ENCODE results near the gene IGFBP7. TPM values are rescaled to one million over a fixed set of nuclear protein-coding genes. Genes with fewer than 3 reads are reported as not detected.

Gene IGFBP7
- total and polyA plus RNA-seq, 7 experiments from 2014 or later: 0.37 to 16.7 (median 0.80) TPM; not detected in 3

GRCh38 chr4:57084360-57084759 is 25.8 kb downstream of the IGFBP7 start:
- Mint-ChIP-seq H3K36me3 (no peaks in the 10 kb centered on the region), H3K27ac (no peak overlapping the region), H3K4me3 (no peak overlapping the region), H3K9me3 (no peaks in the 10 kb centered on the region), H3K27me3 (peaks cover 8 to 22% (median 14%) of the 10 kb centered on the region in 5 donors), H3K4me1 (peaks cover 0 to 5% (median 0%) of the 10 kb centered on the region in 7 donors)
- Histone ChIP-seq H3K27me3 (ENCODE audit: control insufficient read depth in 2 of 2, insufficient read depth in 2 of 2, low read length in 2 of 2) (no peaks in the 10 kb centered on the region), H3K9me3 (ENCODE audit: control insufficient read depth in 2 of 3, low read length in 3 of 3) (no peaks in the 10 kb centered on the region), H3K27ac (ENCODE audit: low read depth, low read length) (no peak overlapping the region), H3K36me3 (ENCODE audit: control insufficient read depth in 2 of 3, insufficient read depth in 3 of 3, low read length in 3 of 3) (no peaks in the 10 kb centered on the region), H3K4me3 (ENCODE audit: low read length) (no peak overlapping the region), H3K4me1 (ENCODE audit: control insufficient read depth in 2 of 2, insufficient read depth in 2 of 2, low read length in 2 of 2) (no peaks in the 10 kb centered on the region)
- ATAC-seq (no peak), DNase-seq (no peak)
- ChIA-PET CTCF (no interaction called here), POLR2A (no interaction called here)
- intact Hi-C loops (cut with micrococcal nuclease): no loop called here

- Histone ChIP-seq H3K9me3 (ENCODE audit: control insufficient read depth in 2 of 3, low read length in 3 of 3) (no peaks in the 10 kb centered on the region), H3K36me3 (ENCODE audit: control insufficient read depth in 2 of 3, insufficient read depth in 3 of 3, low read length in 3 of 3) (no peaks in the 10 kb centered on the region), H3K27ac (ENCODE audit: low read depth, low read length) (no peak overlapping the region), H3K4me1 (ENCODE audit: control insufficient read depth in 2 of 2, insufficient read depth in 2 of 2, low read length in 2 of 2) (no peaks in the 10 kb centered on the region), H3K27me3 (ENCODE audit: control insufficient read depth in 2 of 2, insufficient read depth in 2 of 2, low read length in 2 of 2) (no peaks in the 10 kb centered on the region), H3K4me3 (ENCODE audit: low read length) (no peak overlapping the region)
- Mint-ChIP-seq H3K4me3 (no peak overlapping the region), H3K36me3 (no peaks in the 10 kb centered on the region), H3K27ac (no peak overlapping the region), H3K4me1 (peaks cover 0 to 5% (median 0%) of the 10 kb centered on the region in 7 donors), H3K27me3 (peaks cover 3 to 26% (median 13%) of the 10 kb centered on the region in 5 donors), H3K9me3 (no peaks in the 10 kb centered on the region)
- DNase-seq: no peak
- intact Hi-C loops (cut with micrococcal nuclease): no loop called here
- ChIA-PET CTCF (no interaction called here), POLR2A (no interaction called here)
- no peak for ATAC-seq
These were observed 27.1 kb downstream of the IGFBP7 start for GRCh38 chr4:57083090-57083489.

- no peak overlapping the region for H3K27ac ChIP-seq (ENCODE audit: low read depth, low read length)
- POLR2A ChIA-PET: no interaction called here
- H3K4me3 Mint-ChIP-seq: no peak overlapping the region
These were observed 28.2 kb downstream of the IGFBP7 start for GRCh38 chr4:57081651-57082621.

GRCh38 chr4:57080781-57081650 is 29.2 kb downstream of the IGFBP7 start:
- no peak overlapping the region for H3K27ac Mint-ChIP-seq
- no peak for DNase-seq
- intact Hi-C loops (cut with micrococcal nuclease): no loop called here
- Histone ChIP-seq H3K4me1 (ENCODE audit: control insufficient read depth in 2 of 2, insufficient read depth in 2 of 2, low read length in 2 of 2) (no peaks in the 10 kb centered on the region), H3K9me3 (ENCODE audit: control insufficient read depth in 2 of 3, low read length in 3 of 3) (no peaks in the 10 kb centered on the region), H3K4me3 (ENCODE audit: low read length) (no peak overlapping the region), H3K27ac (ENCODE audit: low read depth, low read length) (no peak overlapping the region), H3K36me3 (ENCODE audit: control insufficient read depth in 2 of 3, insufficient read depth in 3 of 3, low read length in 3 of 3) (no peaks in the 10 kb centered on the region), H3K27me3 (ENCODE audit: control insufficient read depth in 2 of 2, insufficient read depth in 2 of 2, low read length in 2 of 2) (no peaks in the 10 kb centered on the region)
- peaks cover 3 to 27% (median 16%) of the 10 kb centered on the region in 5 donors for H3K27me3 Mint-ChIP-seq
- H3K9me3 Mint-ChIP-seq: no peaks in the 10 kb centered on the region
- H3K4me3 Mint-ChIP-seq: no peak overlapping the region
- CTCF ChIA-PET: no interaction called here
- peaks cover 0 to 5% (median 0%) of the 10 kb centered on the region in 7 donors for H3K4me1 Mint-ChIP-seq
- H3K36me3 Mint-ChIP-seq: no peaks in the 10 kb centered on the region
- no peak for ATAC-seq
- POLR2A ChIA-PET: no interaction called here

More at GRCh38 chr4:57081651-57082621, 28.2 kb downstream of the IGFBP7 start:
- Histone ChIP-seq H3K4me3 (ENCODE audit: low read length) (no peak overlapping the region), H3K27me3 (ENCODE audit: control insufficient read depth in 2 of 2, insufficient read depth in 2 of 2, low read length in 2 of 2) (no peaks in the 10 kb centered on the region), H3K36me3 (ENCODE audit: control insufficient read depth in 2 of 3, insufficient read depth in 3 of 3, low read length in 3 of 3) (no peaks in the 10 kb centered on the region), H3K9me3 (ENCODE audit: control insufficient read depth in 2 of 3, low read length in 3 of 3) (no peaks in the 10 kb centered on the region), H3K4me1 (ENCODE audit: control insufficient read depth in 2 of 2, insufficient read depth in 2 of 2, low read length in 2 of 2) (no peaks in the 10 kb centered on the region)
- CTCF ChIA-PET: no interaction called here
- Mint-ChIP-seq H3K27me3 (peaks cover 3 to 28% (median 16%) of the 10 kb centered on the region in 5 donors), H3K9me3 (no peaks in the 10 kb centered on the region), H3K27ac (no peak overlapping the region), H3K36me3 (no peaks in the 10 kb centered on the region), H3K4me1 (peaks cover 0 to 5% (median 0%) of the 10 kb centered on the region in 7 donors)
- intact Hi-C loops (cut with micrococcal nuclease): no loop called here
- DNase-seq (no peak), ATAC-seq (no peak)

GRCh38 chr4:57078685-57079521 is 31.3 kb downstream of the IGFBP7 start:
- ChIA-PET CTCF (no interaction called here), POLR2A (no interaction called here)
- Mint-ChIP-seq H3K4me3 (no peak overlapping the region), H3K9me3 (no peaks in the 10 kb centered on the region), H3K27me3 (peaks cover 2 to 23% (median 16%) of the 10 kb centered on the region in 5 donors), H3K4me1 (peaks cover 0 to 5% (median 0%) of the 10 kb centered on the region in 7 donors), H3K27ac (no peak overlapping the region), H3K36me3 (no peaks in the 10 kb centered on the region)
- Histone ChIP-seq H3K4me1 (ENCODE audit: control insufficient read depth in 2 of 2, insufficient read depth in 2 of 2, low read length in 2 of 2) (no peaks in the 10 kb centered on the region), H3K36me3 (ENCODE audit: control insufficient read depth in 2 of 3, insufficient read depth in 3 of 3, low read length in 3 of 3) (no peaks in the 10 kb centered on the region), H3K27me3 (ENCODE audit: control insufficient read depth in 2 of 2, insufficient read depth in 2 of 2, low read length in 2 of 2) (no peaks in the 10 kb centered on the region), H3K27ac (ENCODE audit: low read depth, low read length) (no peak overlapping the region), H3K4me3 (ENCODE audit: low read length) (no peak overlapping the region), H3K9me3 (ENCODE audit: control insufficient read depth in 2 of 3, low read length in 3 of 3) (no peaks in the 10 kb centered on the region)
- intact Hi-C loops (cut with micrococcal nuclease): no loop called here
- DNase-seq: no peak
- ATAC-seq: no peak

- H3K9me3 Mint-ChIP-seq: peaks cover 0 to 1% (median 0%) of the 10 kb centered on the region in 11 donors
- H3K27me3 Mint-ChIP-seq: peaks cover 2 to 26% (median 18%) of the 10 kb centered on the region in 5 donors
- peaks cover 0 to 5% (median 0%) of the 10 kb centered on the region in 7 donors for H3K4me1 Mint-ChIP-seq
- no peak for DNase-seq
- Histone ChIP-seq H3K4me1 (ENCODE audit: control insufficient read depth in 2 of 2, insufficient read depth in 2 of 2, low read length in 2 of 2) (no peaks in the 10 kb centered on the region), H3K4me3 (ENCODE audit: low read length) (no peak overlapping the region), H3K27ac (ENCODE audit: low read depth, low read length) (no peak overlapping the region), H3K27me3 (ENCODE audit: control insufficient read depth in 2 of 2, insufficient read depth in 2 of 2, low read length in 2 of 2) (no peaks in the 10 kb centered on the region), H3K9me3 (ENCODE audit: control insufficient read depth in 2 of 3, low read length in 3 of 3) (no peaks in the 10 kb centered on the region), H3K36me3 (ENCODE audit: control insufficient read depth in 2 of 3, insufficient read depth in 3 of 3, low read length in 3 of 3) (no peaks in the 10 kb centered on the region)
- H3K27ac Mint-ChIP-seq: no peak overlapping the region
- no peak for ATAC-seq
- no peaks in the 10 kb centered on the region for H3K36me3 Mint-ChIP-seq
- intact Hi-C loops (cut with micrococcal nuclease): no loop called here
- ChIA-PET CTCF (no interaction called here), POLR2A (no interaction called here)
- H3K4me3 Mint-ChIP-seq: no peak overlapping the region
These were observed 32.4 kb downstream of the IGFBP7 start for GRCh38 chr4:57077550-57078343.

Data from naive thymus-derived CD4-positive, alpha-beta T cell (primary cell).